MM.1S (cell line): Measurements from ENCODE around the gene IFI30.

Source experiments
- DNase-seq: peaks from one replicate; pipeline ENCODE4 v3.0.0-alpha.2; 2015
- H2AFZ ChIP-seq: fragments of 300-600 bp; sonication (generic); 2 replicates; pipeline ENCODE4 v1.6.0; 2016; ENCODE audit warnings: antibody characterized with exemption, low read length
- H3F3A ChIP-seq: fragments of 300-600 bp; sonication (generic); 2 replicates; pipeline ENCODE4 v1.6.1; 2016; ENCODE audit warnings: mild to moderate bottlenecking, antibody characterized with exemption, low read length, moderate library complexity, mixed read lengths; ENCODE audit not compliant: insufficient read depth
- H3K27ac ChIP-seq: fragments of 300-600 bp; sonication (generic); 2 replicates; pipeline ENCODE4 v1.5.1; 2016; ENCODE audit warnings: mild to moderate bottlenecking, low read length
- H3K27me3 ChIP-seq: fragments of 300-600 bp; sonication (generic); replicated peaks from 2 replicates; pipeline ENCODE4 v1.6.0; 2016; ENCODE audit warnings: low read length; ENCODE audit not compliant: insufficient read depth
- H3K36me3 ChIP-seq: fragments of 300-600 bp; sonication (generic); replicated peaks from 2 replicates; pipeline ENCODE4 v1.6.1; 2016; ENCODE audit warnings: mild to moderate bottlenecking, low read length, mixed read lengths; ENCODE audit not compliant: insufficient read depth
- H3K4me1 ChIP-seq: fragments of 300-600 bp; sonication (generic); 2 replicates; pipeline ENCODE4 v1.6.1; 2016; ENCODE audit warnings: low read length, mixed read lengths
- H3K4me2 ChIP-seq: fragments of 300-600 bp; sonication (generic); 2 replicates; pipeline ENCODE4 v1.6.0; 2016; ENCODE audit warnings: low read depth, low read length
- H3K4me3 ChIP-seq: fragments of 300-600 bp; sonication (generic); 2 replicates; pipeline ENCODE4 v1.5.1; 2016; ENCODE audit warnings: low read length, mixed read lengths
- H3K79me2 ChIP-seq: fragments of 300-600 bp; sonication (generic); 2 replicates; pipeline ENCODE4 v1.6.1; 2016; ENCODE audit warnings: mixed run types, low read length, mixed read lengths
- H3K9ac ChIP-seq: fragments of 300-600 bp; sonication (generic); 2 replicates; pipeline ENCODE4 v1.6.1; 2016; ENCODE audit warnings: low read length, mixed read lengths
- H3K9me2 ChIP-seq: fragments of 300-600 bp; sonication (generic); replicated peaks from 2 replicates; pipeline ENCODE4 v1.6.1; 2016; ENCODE audit warnings: mild to moderate bottlenecking, low read length, mixed read lengths; ENCODE audit not compliant: insufficient read depth
- H3K9me3 ChIP-seq: fragments of 300-600 bp; sonication (generic); replicated peaks from 2 replicates; pipeline ENCODE4 v1.6.1; 2016; ENCODE audit warnings: mild to moderate bottlenecking, low read length, mixed read lengths; ENCODE audit not compliant: insufficient read depth
- H4K20me1 ChIP-seq: fragments of 300-600 bp; sonication (generic); 2 replicates; pipeline ENCODE4 v1.6.1; 2016; ENCODE audit warnings: mild to moderate bottlenecking, low read length, moderate library complexity, mixed read lengths; ENCODE audit not compliant: insufficient read depth
- CTCF ChIP-seq: fragments of 300-600 bp; sonication (generic); IDR thresholded peaks from 2 replicates; pipeline ENCODE4 v1.5.1; 2016; ENCODE audit warnings: antibody characterized with exemption, low read length, mixed read lengths
- EZH2 ChIP-seq: fragments of 300-600 bp; sonication (generic); optimal IDR thresholded peaks from 2 replicates; pipeline ENCODE3; 2017; ENCODE audit warnings: low read depth, mild to moderate bottlenecking, antibody characterized with exemption, low read length, mixed read lengths
- EZH2phosphoT487 ChIP-seq: fragments of 300-600 bp; sonication (generic); IDR thresholded peaks from 2 replicates; pipeline ENCODE4 v1.6.1; 2018; ENCODE audit warnings: antibody characterized with exemption, low read length

Gene IFI30

DNA sequence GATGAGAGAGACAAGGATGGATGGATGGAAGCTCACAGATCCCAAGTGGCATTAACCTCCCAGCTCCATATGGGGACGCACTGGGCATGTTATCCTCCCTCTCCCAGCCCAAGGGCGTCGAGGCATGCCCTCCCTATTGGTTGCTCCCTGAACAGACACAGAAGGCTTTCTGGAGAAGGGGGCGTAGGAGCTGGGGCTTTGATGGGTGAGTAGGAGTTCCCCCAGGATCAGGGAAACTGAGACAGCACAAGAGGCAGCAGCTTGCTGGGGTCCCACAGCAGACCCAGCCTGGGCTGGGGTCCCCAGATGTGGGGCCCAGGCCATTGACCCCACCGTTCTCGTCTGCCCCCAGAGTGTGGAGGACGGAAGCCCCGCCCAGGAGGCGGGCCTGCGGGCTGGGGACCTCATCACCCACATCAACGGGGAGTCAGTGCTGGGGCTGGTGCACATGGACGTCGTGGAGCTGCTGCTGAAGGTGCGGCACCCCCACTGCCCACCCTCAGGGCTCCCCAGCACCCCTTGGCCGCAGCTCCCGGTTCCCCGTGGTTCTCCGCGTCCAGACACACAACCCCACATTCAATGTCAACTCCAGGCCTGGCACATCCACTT lies 28.1 kb upstream of the IFI30 start:
- Histone ChIP-seq H3K9ac (no peak overlapping the region), H3K27ac (no peak overlapping the region), H3K4me1 (no peaks in the 10 kb centered on the region), H3K9me3 (no peaks in the 10 kb centered on the region), H3K4me3 (no peak overlapping the region), H3F3A (no peaks in the 10 kb centered on the region), H3K27me3 (no peaks in the 10 kb centered on the region), H3K9me2 (no peaks in the 10 kb centered on the region), H3K36me3 (no peaks in the 10 kb centered on the region), H4K20me1 (no peaks in the 10 kb centered on the region), H3K79me2 (no peaks in the 10 kb centered on the region), H2AFZ (no peak overlapping the region), H3K4me2 (no peak overlapping the region)
- no peak for DNase-seq
- no peak for TF ChIP-seq EZH2
- TF ChIP-seq CTCF: no peak
- no peak for TF ChIP-seq EZH2phosphoT487

DNA sequence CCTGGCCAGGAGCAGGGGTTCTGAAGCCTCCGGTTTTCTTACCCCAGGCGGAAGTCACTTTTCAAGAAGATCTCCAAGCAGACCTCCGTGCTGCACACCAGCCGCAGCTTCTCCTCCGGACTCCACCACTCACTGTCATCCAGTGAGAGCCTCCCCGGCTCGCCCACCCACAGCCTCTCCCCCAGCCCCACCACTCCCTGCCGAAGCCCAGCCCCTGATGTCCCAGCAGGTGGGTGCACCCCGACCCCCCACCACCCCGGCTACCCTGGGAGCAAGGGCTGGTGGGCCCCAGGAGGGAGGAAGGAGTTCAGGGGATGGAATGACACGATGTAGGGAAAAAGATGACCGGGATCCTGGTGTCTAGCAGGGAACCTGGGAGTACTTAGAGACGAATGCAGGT lies 26.2 kb upstream of the IFI30 start:
- Histone ChIP-seq H3K27ac (no peak overlapping the region), H3K4me3 (no peak overlapping the region), H3K36me3 (no peaks in the 10 kb centered on the region), H3F3A (peaks cover 8% of the 10 kb centered on the region), H3K4me1 (0 out of 2 replicates have a peak, but pooled peaks cover 6% of the 10 kb centered on the region), H3K9me2 (no peaks in the 10 kb centered on the region), H3K4me2 (no peak overlapping the region), H4K20me1 (no peaks in the 10 kb centered on the region), H3K9me3 (no peaks in the 10 kb centered on the region), H3K9ac (no peak overlapping the region), H3K27me3 (no peaks in the 10 kb centered on the region), H2AFZ (no peak overlapping the region), H3K79me2 (no peaks in the 10 kb centered on the region)
- no peak for TF ChIP-seq EZH2phosphoT487
- TF ChIP-seq CTCF: no peak
- no peak for TF ChIP-seq EZH2
- no peak for DNase-seq

- no peaks in the 10 kb centered on the region for H3K36me3 ChIP-seq
- H2AFZ ChIP-seq: no peak overlapping the region
- peaks cover 12% of the 10 kb centered on the region for H3F3A ChIP-seq
- no peaks in the 10 kb centered on the region for H3K9me2 ChIP-seq
- no peak overlapping the region for H3K27ac ChIP-seq
- no peaks in the 10 kb centered on the region for H4K20me1 ChIP-seq
- H3K4me2 ChIP-seq: no peak overlapping the region
- H3K4me3 ChIP-seq: no peak overlapping the region
- DNase-seq: no peak
- TF ChIP-seq EZH2phosphoT487 (no peak), CTCF (no peak), EZH2 (no peak)
- peaks cover 10% of the 10 kb centered on the region; the same call in 1 of the 2 replicates for H3K79me2 ChIP-seq
- H3K9me3 ChIP-seq: no peaks in the 10 kb centered on the region
- H3K4me1 ChIP-seq: 0 out of 2 replicates have a peak, but pooled peaks cover 6% of the 10 kb centered on the region
- no peak overlapping the region for H3K9ac ChIP-seq
- no peaks in the 10 kb centered on the region for H3K27me3 ChIP-seq
Observed at GRCh38 chr19:18149596-18149975, 24.0 kb upstream of the IFI30 start.
